ENCODE measurements around the gene PDHB. TPM values are rescaled to one million over a fixed set of nuclear protein-coding genes. Genes with fewer than 3 reads are reported as not detected.

The PDHB gene
- total RNA-seq, 1 donor from 2014 or later = 67.3 TPM

DNA sequence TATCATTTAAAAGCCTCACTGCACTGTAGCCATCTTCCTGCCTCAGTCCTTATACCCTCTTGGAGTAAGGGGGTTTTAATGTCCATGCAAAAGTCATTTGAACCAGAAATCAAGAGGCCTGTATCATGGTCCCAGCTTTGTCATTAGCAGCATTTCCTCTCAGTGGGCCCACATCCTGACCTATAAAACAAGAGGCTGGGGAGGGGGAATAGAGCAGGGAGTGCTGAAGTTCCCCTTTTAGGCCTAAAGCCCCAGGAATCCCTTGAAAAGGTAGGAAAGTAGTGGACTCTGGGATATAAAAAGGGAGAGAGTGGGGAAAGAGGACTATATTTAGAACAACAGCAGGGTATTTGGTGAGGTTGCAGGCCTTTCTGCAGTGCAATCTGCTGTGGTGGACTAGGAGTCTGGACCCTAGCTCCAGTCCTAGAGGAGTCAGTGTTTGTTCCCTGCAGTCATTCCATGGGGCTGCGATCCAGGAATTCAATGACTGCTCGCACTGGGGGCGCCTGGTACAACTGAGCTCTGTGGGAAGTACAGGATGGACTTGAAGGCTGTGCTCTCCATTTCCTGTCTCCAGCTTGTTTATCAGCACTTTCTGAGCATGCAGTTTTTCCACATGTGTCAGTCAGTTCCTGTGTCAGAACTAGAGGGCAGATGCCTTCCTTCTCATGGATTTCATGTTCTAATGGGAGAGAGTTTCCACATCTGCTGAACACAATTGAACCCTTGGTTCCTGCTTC is 46.8 kb downstream of the PDHB start:
- Mint-ChIP-seq H3K27ac (peak overlapping the region; percentile 42), H3K4me3 (no peak overlapping the region), H3K36me3 (ENCODE audit: low read depth) (peaks cover 68% of the 10 kb centered on the region), H3K27me3 (no peaks in the 10 kb centered on the region), H3K4me1 (peaks cover 50% of the 10 kb centered on the region), H3K9me3 (no peaks in the 10 kb centered on the region)
- TF ChIP-seq, protein P1, sequence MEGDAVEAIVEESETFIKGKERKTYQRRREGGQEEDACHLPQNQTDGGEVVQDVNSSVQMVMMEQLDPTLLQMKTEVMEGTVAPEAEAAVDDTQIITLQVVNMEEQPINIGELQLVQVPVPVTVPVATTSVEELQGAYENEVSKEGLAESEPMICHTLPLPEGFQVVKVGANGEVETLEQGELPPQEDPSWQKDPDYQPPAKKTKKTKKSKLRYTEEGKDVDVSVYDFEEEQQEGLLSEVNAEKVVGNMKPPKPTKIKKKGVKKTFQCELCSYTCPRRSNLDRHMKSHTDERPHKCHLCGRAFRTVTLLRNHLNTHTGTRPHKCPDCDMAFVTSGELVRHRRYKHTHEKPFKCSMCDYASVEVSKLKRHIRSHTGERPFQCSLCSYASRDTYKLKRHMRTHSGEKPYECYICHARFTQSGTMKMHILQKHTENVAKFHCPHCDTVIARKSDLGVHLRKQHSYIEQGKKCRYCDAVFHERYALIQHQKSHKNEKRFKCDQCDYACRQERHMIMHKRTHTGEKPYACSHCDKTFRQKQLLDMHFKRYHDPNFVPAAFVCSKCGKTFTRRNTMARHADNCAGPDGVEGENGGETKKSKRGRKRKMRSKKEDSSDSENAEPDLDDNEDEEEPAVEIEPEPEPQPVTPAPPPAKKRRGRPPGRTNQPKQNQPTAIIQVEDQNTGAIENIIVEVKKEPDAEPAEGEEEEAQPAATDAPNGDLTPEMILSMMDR (IDR thresholded peaks at IDR 0.05) = no peak
- POLR2A ChIA-PET = interaction anchor here (0.7 to 2.1 kb wide), 2 partner anchors 37 to 53 kb away, joined by 4 to 5 read pairs; no protein-coding TSS in a partner anchor
- ATAC-seq (ENCODE audit: low read depth) (no peak), DNase-seq (no peak)
- intact Hi-C loops (cut with micrococcal nuclease) = no loop called here
- CTCF ChIA-PET = no interaction called here

DNA sequence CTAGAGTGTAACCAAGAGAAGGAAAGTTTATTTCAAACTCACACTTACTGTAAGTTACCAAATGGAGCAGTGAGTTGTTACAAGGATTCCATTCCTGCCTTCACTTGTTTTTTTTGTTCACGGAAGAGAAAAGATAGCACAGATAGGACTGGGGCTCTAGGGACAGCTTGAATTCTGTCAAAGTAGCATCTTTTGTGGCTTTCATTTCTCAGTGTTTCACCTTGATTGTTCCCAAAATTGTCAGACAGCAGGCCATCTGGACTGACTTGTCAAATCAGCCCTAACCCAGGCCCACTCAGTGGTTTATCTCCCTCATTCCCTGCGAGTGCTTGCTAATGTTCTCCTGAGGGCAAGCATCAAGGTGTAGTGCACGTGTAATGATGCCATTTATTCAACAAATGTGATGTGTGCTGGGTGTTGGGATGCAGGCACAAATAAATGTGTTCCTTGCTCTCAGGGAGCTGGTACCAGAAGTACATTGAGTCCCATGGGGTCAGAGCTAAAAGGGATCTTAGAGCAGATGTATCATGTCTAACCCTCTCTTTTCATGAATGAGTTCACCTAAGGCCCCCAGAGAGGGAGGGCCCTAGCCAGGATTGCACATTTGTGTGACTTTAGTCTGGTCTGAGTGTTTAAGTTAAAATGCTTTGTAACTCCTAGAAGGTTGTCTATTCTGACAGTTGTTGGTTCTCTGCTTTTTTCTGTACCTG is 49.1 kb downstream of the PDHB start:
- peaks cover 65% of the 10 kb centered on the region for H3K36me3 Mint-ChIP-seq (ENCODE audit: low read depth)
- DNase-seq (no peak), ATAC-seq (ENCODE audit: low read depth) (peak; percentile 71)
- H3K27me3 Mint-ChIP-seq = no peaks in the 10 kb centered on the region
- no peak overlapping the region for H3K4me3 Mint-ChIP-seq
- intact Hi-C loops (cut with micrococcal nuclease) = loop anchor here (2.0 kb wide), 1 partner anchor 50 kb away; no protein-coding TSS in a partner anchor
- ChIA-PET POLR2A (interaction anchor here (1.1 to 1.7 kb wide), 3 partner anchors 29 to 78 kb away, joined by 3 to 4 read pairs (median 3); partner anchors contain the start of genes HTD2 and RPP14), CTCF (interaction anchor here (0.9 to 1.0 kb wide), 2 partner anchors 31 to 46 kb away, joined by 3 read pairs; no protein-coding TSS in a partner anchor)
- H3K4me1 Mint-ChIP-seq = peaks cover 56% of the 10 kb centered on the region
- H3K27ac Mint-ChIP-seq = peak overlapping the region; percentile 18
- TF ChIP-seq, protein P1 (IDR thresholded peaks at IDR 0.05) = no peak
- no peaks in the 10 kb centered on the region for H3K9me3 Mint-ChIP-seq

GRCh38 chr3:58383904-58384303 is 49.7 kb downstream of the PDHB start:
- POLR2A ChIA-PET = no interaction called here
- no peak for DNase-seq

DNA sequence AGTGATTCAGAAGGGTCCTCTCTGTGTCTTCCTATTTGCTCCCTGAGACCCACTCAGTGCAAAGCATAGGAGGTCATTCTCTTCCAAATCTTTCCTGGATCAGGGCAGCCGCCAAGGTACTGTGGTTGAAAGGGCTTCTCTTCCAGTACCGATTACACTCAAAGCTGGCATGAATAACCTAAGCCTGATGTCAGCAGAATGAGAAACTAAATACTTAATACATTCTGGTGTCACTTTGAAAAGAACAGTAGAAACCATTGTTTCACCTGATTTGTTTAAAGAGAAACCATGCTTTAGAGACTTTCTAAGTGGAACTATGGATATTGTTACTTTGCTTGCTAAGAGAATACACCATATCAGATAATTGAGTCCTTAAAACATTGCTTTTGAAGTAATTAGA is 50.2 kb downstream of the PDHB start:
- Mint-ChIP-seq H3K27ac (no peak overlapping the region), H3K9me3 (no peaks in the 10 kb centered on the region), H3K4me3 (no peak overlapping the region), H3K27me3 (no peaks in the 10 kb centered on the region), H3K36me3 (ENCODE audit: low read depth) (peaks cover 62% of the 10 kb centered on the region), H3K4me1 (peaks cover 50% of the 10 kb centered on the region)
- CTCF ChIA-PET = no interaction called here
- ATAC-seq (ENCODE audit: low read depth) (no peak), DNase-seq (no peak)
- TF ChIP-seq, protein P1 (IDR thresholded peaks at IDR 0.05) = no peak
- intact Hi-C loops (cut with micrococcal nuclease) = no loop called here
- POLR2A ChIA-PET = no interaction called here

More at GRCh38 chr3:58383904-58384303, 49.7 kb downstream of the PDHB start:
- peaks cover 65% of the 10 kb centered on the region for H3K36me3 Mint-ChIP-seq (ENCODE audit: low read depth)
- ATAC-seq (ENCODE audit: low read depth) = no peak
- TF ChIP-seq, protein P1 (IDR thresholded peaks at IDR 0.05) = no peak
- CTCF ChIA-PET = interaction anchor here (0.9 kb wide), 1 partner anchor 45 kb away, joined by 3 read pairs; no protein-coding TSS in a partner anchor
- intact Hi-C loops (cut with micrococcal nuclease) = loop anchor here (2.0 kb wide), 1 partner anchor 49 kb away; no protein-coding TSS in a partner anchor
- no peak overlapping the region for H3K4me3 Mint-ChIP-seq
- peaks cover 54% of the 10 kb centered on the region for H3K4me1 Mint-ChIP-seq
- no peak overlapping the region for H3K27ac Mint-ChIP-seq
- H3K9me3 Mint-ChIP-seq = no peaks in the 10 kb centered on the region
- H3K27me3 Mint-ChIP-seq = no peaks in the 10 kb centered on the region

Data from activated B cell treated with CpG ODN at 0.5 μM for 24 hours (primary cell).